ENCODE measurements around the gene TCTN3.

Gene TCTN3

GRCh38 chr10:95616446-95616845 is 77.3 kb downstream of the TCTN3 start:
- H3K9me3 ChIP-seq (ENCODE audit: control insufficient read depth, insufficient read depth, low read depth, low read length) = no peaks in the 10 kb centered on the region
- peaks cover 51 to 89% of the 10 kb centered on the region in 2 experiments for H3K36me3 ChIP-seq (ENCODE audit: control insufficient read depth in 2 of 2, insufficient read depth in 1 of 2, low read length in 2 of 2)
- CTCF ChIA-PET = interaction anchor here (1.8 kb wide), 1 partner anchor 242 kb away, joined by 5 read pairs; no protein-coding TSS in a partner anchor
- H3K27ac ChIP-seq (ENCODE audit: extremely low read depth, low read depth, low read length) = no peak overlapping the region
- POLR2A ChIA-PET = no interaction called here
- H3K4me3 ChIP-seq (ENCODE audit: low read depth, low read length) = no peak overlapping the region
- no peaks in the 10 kb centered on the region for H3K4me1 ChIP-seq (ENCODE audit: control insufficient read depth, insufficient read depth, low read length)
- TF ChIP-seq BCL11A (tag by site-specific recombination; IDR thresholded peaks at IDR 0.05; ENCODE audit: low read depth) = no peak
- TF ChIP-seq ZNF48 (tag by site-specific recombination; IDR thresholded peaks at IDR 0.05) = no peak
- TF ChIP-seq ZBTB48 (tag by site-specific recombination; IDR thresholded peaks at IDR 0.05) = no peak
- no peak for TF ChIP-seq ZNF133 (tag by site-specific recombination; IDR thresholded peaks at IDR 0.05)
- no peak for TF ChIP-seq ZNF529 (tag by site-specific recombination; IDR thresholded peaks at IDR 0.05; ENCODE audit: insufficient replicate concordance)
- no peak for TF ChIP-seq ZNF391 (tag by site-specific recombination; IDR thresholded peaks at IDR 0.05; ENCODE audit: borderline replicate concordance, low read depth)

Data from HEK293 (cell line).